ENCODE results near the gene RASAL3.

RASAL3 gene

DNA sequence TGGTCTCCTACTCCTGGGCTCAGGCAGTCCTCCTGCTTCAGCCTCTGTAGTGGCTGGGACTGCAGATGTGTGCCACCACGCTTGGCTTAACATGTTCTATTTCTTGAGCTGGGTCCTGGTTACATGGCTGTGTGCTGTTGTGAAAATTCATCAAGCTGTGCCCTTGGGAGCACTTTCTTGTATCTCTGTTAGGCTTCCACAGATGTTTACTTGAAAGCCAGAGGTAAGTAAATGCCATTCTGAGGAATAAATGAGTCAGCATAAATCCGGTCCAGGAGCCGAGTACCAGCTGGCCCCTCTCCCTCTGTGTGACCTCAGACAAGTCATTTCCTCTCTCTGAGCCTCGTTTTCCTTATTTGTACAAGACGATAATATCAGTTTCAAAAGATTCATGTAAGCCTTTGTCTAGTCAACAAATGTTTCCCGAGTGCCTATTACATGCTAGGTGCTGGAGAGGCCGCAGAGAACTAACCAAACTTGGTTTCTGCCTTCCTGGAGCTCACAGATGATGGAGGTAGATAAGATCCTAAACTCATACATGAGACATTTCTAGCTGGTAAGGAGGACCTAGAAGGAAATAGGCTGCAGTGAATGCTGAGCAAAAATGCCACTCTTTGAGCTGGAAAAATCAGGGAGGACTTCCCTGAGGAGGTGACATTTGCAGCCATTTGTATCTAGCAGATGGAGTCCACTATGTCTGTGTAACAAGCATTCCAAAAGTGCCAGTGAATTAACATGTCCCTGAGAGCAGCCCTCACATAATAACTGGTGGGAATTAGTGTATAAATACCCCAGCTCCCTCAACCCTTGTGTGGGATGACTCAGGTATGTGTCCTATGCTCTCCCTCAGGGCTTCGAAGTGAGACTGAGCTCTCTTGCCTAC lies 2.7 kb upstream of the RASAL3 start:
- Histone ChIP-seq H3K36me3 (replicated peaks) (no peaks in the 10 kb centered on the region), H3K9me3 (no peaks in the 10 kb centered on the region), H3K4me3 (no peak overlapping the region), H3K27me3 (ENCODE audit: low read depth) (no peaks in the 10 kb centered on the region), H3K4me1 (no peaks in the 10 kb centered on the region)
- in situ Hi-C loops (cut with MboI; ENCODE audit: low sequenced_read_pairs), result no loop called here
- DNase-seq (ENCODE audit: low spot score in 2 of 2), result no peak

GRCh38 chr19:15463861-15464371 lies 428 bp downstream of the RASAL3 start:
- H3K27me3 ChIP-seq (ENCODE audit: low read depth), result no peaks in the 10 kb centered on the region
- H3K4me3 ChIP-seq, result no peak overlapping the region
- no peaks in the 10 kb centered on the region for H3K36me3 ChIP-seq (replicated peaks)
- no peak for DNase-seq (ENCODE audit: low spot score in 2 of 2)
- H3K4me1 ChIP-seq, result no peaks in the 10 kb centered on the region
- no peaks in the 10 kb centered on the region for H3K9me3 ChIP-seq
- in situ Hi-C loops (cut with MboI; ENCODE audit: low sequenced_read_pairs), result no loop called here

DNA sequence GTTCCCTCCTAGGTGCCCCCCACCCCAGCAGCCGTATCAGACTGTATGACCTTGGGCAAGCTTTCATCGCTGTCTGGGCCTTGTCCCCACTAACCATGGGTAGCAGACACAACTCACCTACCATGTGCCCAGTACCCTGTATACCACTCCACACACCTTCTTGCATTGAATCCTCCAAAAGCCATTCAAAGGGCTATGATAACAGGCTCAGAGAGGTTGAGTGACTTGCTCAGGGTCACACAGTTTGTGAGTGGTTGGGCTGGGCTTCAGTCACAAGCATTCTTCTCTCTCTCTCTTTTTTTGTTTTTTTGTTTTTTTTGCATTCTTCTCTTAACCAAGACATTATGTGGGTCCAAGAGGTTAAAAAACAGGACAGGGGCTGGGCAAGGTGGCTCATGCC lies 2.6 kb downstream of the RASAL3 start:
- no peaks in the 10 kb centered on the region for H3K27me3 ChIP-seq (ENCODE audit: low read depth)
- no peaks in the 10 kb centered on the region for H3K36me3 ChIP-seq (replicated peaks)
- H3K4me1 ChIP-seq, result no peaks in the 10 kb centered on the region
- H3K4me3 ChIP-seq, result no peak overlapping the region
- in situ Hi-C loops (cut with MboI; ENCODE audit: low sequenced_read_pairs), result no loop called here
- no peak for DNase-seq (ENCODE audit: low spot score in 2 of 2)
- H3K9me3 ChIP-seq, result no peaks in the 10 kb centered on the region

GRCh38 chr19:15457701-15458484 lies 6.5 kb downstream of the RASAL3 start:
- no peaks in the 10 kb centered on the region for H3K36me3 ChIP-seq (replicated peaks)
- H3K27me3 ChIP-seq (ENCODE audit: low read depth), result no peaks in the 10 kb centered on the region
- no peaks in the 10 kb centered on the region for H3K9me3 ChIP-seq
- DNase-seq (ENCODE audit: low spot score in 2 of 2), result no peak
- H3K4me3 ChIP-seq, result no peak overlapping the region
- H3K4me1 ChIP-seq, result no peaks in the 10 kb centered on the region
- in situ Hi-C loops (cut with MboI; ENCODE audit: low sequenced_read_pairs), result no loop called here

- Histone ChIP-seq H3K4me1 (no peaks in the 10 kb centered on the region), H3K27me3 (ENCODE audit: low read depth) (no peaks in the 10 kb centered on the region), H3K4me3 (no peak overlapping the region), H3K9me3 (no peaks in the 10 kb centered on the region), H3K36me3 (replicated peaks) (no peaks in the 10 kb centered on the region)
- DNase-seq (ENCODE audit: low spot score in 2 of 2), result no peak
- in situ Hi-C loops (cut with MboI; ENCODE audit: low sequenced_read_pairs), result no loop called here
Measured at GRCh38 chr19:15456871-15457700, 7.3 kb downstream of the RASAL3 start.

- no peak for DNase-seq (ENCODE audit: low spot score in 2 of 2)
- in situ Hi-C loops (cut with MboI; ENCODE audit: low sequenced_read_pairs), result no loop called here
- Histone ChIP-seq H3K4me3 (no peak overlapping the region), H3K9me3 (no peaks in the 10 kb centered on the region), H3K36me3 (replicated peaks) (no peaks in the 10 kb centered on the region), H3K27me3 (ENCODE audit: low read depth) (no peaks in the 10 kb centered on the region), H3K4me1 (no peaks in the 10 kb centered on the region)
Measured at GRCh38 chr19:15456441-15456840, 7.9 kb downstream of the RASAL3 start.

DNA sequence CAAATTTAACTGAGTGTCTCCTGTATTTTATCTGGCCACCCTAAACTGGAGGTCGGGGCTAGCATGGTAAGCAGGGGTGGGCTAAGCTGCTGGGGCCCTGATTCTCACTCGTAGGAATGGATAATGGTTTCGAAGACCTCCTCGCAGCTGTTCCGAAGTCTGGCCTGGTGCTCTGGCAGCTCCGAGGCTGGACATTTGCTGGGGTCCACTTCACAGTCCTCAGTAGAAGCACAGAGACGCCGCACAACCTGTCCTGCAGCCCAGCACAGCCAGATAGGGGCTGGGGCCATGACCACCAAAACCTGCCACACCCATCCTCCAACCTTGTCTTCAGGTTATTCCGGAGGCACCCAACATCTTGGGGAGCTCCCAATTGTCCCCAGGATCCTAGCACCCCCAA lies 8.3 kb downstream of the RASAL3 start:
- H3K4me3 ChIP-seq, result no peak overlapping the region
- H3K4me1 ChIP-seq, result no peaks in the 10 kb centered on the region
- no peaks in the 10 kb centered on the region for H3K36me3 ChIP-seq (replicated peaks)
- in situ Hi-C loops (cut with MboI; ENCODE audit: low sequenced_read_pairs), result no loop called here
- H3K27me3 ChIP-seq (ENCODE audit: low read depth), result no peaks in the 10 kb centered on the region
- no peak for DNase-seq (ENCODE audit: low spot score in 2 of 2)
- no peaks in the 10 kb centered on the region for H3K9me3 ChIP-seq

- no peaks in the 10 kb centered on the region for H3K36me3 ChIP-seq (replicated peaks)
Measured at GRCh38 chr19:15453906-15454860, 10.2 kb downstream of the RASAL3 start.

DNA sequence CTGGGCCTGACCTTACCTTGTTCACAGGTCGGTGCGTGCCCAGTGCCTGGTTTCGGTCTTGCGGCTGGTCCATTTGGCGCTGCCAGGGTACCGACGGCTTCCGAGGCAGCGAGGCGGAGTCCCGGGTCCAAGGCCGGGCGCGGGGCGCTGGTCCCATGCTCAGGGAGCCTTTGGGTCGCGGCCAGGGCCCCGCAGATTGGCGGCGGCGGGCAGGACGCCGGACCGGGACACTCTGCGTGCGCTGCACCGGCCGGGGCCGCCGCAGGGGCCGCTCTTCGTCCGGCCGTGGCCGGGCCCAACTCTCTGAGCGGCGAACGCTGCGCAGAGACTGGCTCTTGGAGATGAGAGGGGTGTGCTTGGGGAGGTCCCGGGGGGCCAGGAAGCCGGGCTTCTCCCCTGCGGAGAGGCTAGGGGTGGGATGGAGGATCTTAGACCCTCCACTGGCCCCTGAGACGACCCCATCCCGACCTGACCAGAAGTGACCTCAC lies 11.2 kb downstream of the RASAL3 start:
- Histone ChIP-seq H3K9me3 (0 out of 2 replicates have a peak, but pooled peaks cover 2% of the 10 kb centered on the region), H3K4me3 (no peak overlapping the region), H3K27me3 (ENCODE audit: low read depth) (no peaks in the 10 kb centered on the region), H3K36me3 (replicated peaks) (no peaks in the 10 kb centered on the region), H3K4me1 (peaks cover 2% of the 10 kb centered on the region)
- in situ Hi-C loops (cut with MboI; ENCODE audit: low sequenced_read_pairs), result no loop called here
- no peak for DNase-seq (ENCODE audit: low spot score in 2 of 2)

More at GRCh38 chr19:15453906-15454860, 10.2 kb downstream of the RASAL3 start:
- Histone ChIP-seq H3K4me1 (no peaks in the 10 kb centered on the region; the same call in 1 of the 2 replicates), H3K4me3 (no peak overlapping the region), H3K27me3 (ENCODE audit: low read depth) (no peaks in the 10 kb centered on the region), H3K9me3 (0 out of 2 replicates have a peak, but pooled peaks cover 2% of the 10 kb centered on the region)
- in situ Hi-C loops (cut with MboI; ENCODE audit: low sequenced_read_pairs), result no loop called here
- DNase-seq (ENCODE audit: low spot score in 2 of 2), result no peak

- H3K36me3 ChIP-seq (replicated peaks), result no peaks in the 10 kb centered on the region
- in situ Hi-C loops (cut with MboI; ENCODE audit: low sequenced_read_pairs), result no loop called here
- DNase-seq (ENCODE audit: low spot score in 2 of 2), result peak; percentile 44 to 91
- H3K4me3 ChIP-seq, result no peak overlapping the region
- H3K27me3 ChIP-seq (ENCODE audit: low read depth), result no peaks in the 10 kb centered on the region
- H3K4me1 ChIP-seq, result peaks cover 2% of the 10 kb centered on the region
- 0 out of 2 replicates have a peak, but pooled peaks cover 2% of the 10 kb centered on the region for H3K9me3 ChIP-seq
Measured at GRCh38 chr19:15452111-15453047, 12.0 kb downstream of the RASAL3 start.

DNA sequence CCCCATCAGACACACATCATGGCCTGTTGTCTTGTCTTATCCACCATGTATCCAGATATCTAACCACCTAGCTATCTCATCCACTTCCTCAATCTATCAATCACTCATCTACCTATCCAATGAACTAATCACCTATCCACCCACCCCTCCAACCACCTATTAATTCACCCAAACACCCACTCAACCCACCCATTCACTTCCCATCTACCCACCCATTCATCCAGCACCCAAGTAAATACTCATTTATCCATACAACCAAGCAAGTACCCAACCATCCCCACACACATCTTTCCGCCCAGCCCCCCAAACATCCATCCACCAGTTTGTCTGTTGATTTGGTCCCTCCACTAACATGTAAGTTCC lies 13.8 kb downstream of the RASAL3 start:
- DNase-seq (ENCODE audit: low spot score in 2 of 2), result no peak
- Histone ChIP-seq H3K4me3 (peak overlapping the region; percentile 26; the same call in 1 of the 2 replicates), H3K27me3 (ENCODE audit: low read depth) (no peaks in the 10 kb centered on the region), H3K36me3 (replicated peaks) (no peaks in the 10 kb centered on the region), H3K4me1 (peaks cover 2% of the 10 kb centered on the region), H3K9me3 (0 out of 2 replicates have a peak, but pooled peaks cover 2% of the 10 kb centered on the region)
- in situ Hi-C loops (cut with MboI; ENCODE audit: low sequenced_read_pairs), result no loop called here

Measured in HAP-1 (cell line).